Colonic mucosa (tissue), 4 donors: Measurements from ENCODE around the gene ZNF133. TPM values are rescaled to one million over a fixed set of nuclear protein-coding genes. Genes with fewer than 3 reads are reported as not detected.

ENCODE experiments used
- DNase-seq: peaks from one replicate; pipeline ENCODE4 v3.0.0-alpha.2; 2020
- H3K27ac ChIP-seq: fragments of 200-600 bp; one replicate; pipeline ENCODE4 v1.8.0; 2021
- H3K27me3 ChIP-seq: fragments of 200-600 bp; one replicate; pipeline ENCODE4 v1.8.0; 2021
- H3K36me3 ChIP-seq: fragments of 200-600 bp; one replicate; pipeline ENCODE4 v1.8.0; 2021
- H3K4me1 ChIP-seq: fragments of 200-600 bp; one replicate; pipeline ENCODE4 v1.8.0; 2021; ENCODE audit warnings: mild to moderate bottlenecking
- H3K4me3 ChIP-seq: fragments of 200-600 bp; one replicate; pipeline ENCODE4 v1.8.0; 2021
- H3K9ac ChIP-seq, 2 donors: one replicate each; pipeline ENCODE4 v1.7.0; 2013; ENCODE audit warnings: control low read depth in 2 of 2, low read depth in 2 of 2, low read length in 2 of 2
- H3K9me3 ChIP-seq: fragments of 200-600 bp; one replicate; pipeline ENCODE4 v1.8.0; 2021
- CTCF ChIP-seq: fragments of 200-600 bp; IDR thresholded peaks from one replicate; pipeline ENCODE4 v1.8.0; 2022; ENCODE audit warnings: antibody characterized with exemption, mild to moderate bottlenecking
- intact Hi-C: fragments of 100-400 bp; cut with DNase I; formaldehyde crosslinking; loops from one replicate; pipeline ENCODE4 v1.14.1; 2022
- total RNA-seq, 2 donors: library from RNA; stranded (reverse); fragmentation: NEBNext Ultra II Directional in 1 of 2; extraction: Animal tissue kit (Norgen Biotek cat#: 25700) in 1 of 2; gene quantifications; one replicate each; pipeline ENCODE4 v1.2.1, GENCODE V29; 2021
- donor health status: healthy.
- donor health status: DM: no; HTN: no; CAD: no.
- donor health status: DM: no; HTN: no; CAD: no.

The ZNF133 gene
- total RNA-seq, 2 donors from 2014 or later = 7.4 to 10.9 TPM

DNA sequence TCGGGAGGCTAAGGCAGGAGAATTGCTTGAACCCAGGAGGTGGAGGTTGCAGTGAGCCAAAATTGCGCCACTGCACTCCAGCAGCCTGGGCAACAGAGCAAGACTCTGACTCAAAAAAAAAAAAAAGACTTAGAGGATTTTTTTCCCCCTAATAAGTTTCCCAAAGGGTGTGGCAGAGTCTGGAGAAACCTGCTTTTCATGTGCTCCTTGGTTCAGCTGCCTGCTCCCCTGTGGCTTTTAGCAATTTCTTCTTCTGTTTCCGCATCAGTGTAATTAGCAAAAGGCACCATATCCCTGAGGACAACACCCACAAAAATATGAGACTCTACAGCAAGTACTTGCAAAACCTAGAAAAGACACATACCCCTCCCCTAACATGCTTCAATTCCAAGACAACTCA lies 28.6 kb upstream of the ZNF133 start:
- no peak overlapping the region for H3K4me3 ChIP-seq
- H3K9me3 ChIP-seq = no peaks in the 10 kb centered on the region
- no peak for DNase-seq
- no peaks in the 10 kb centered on the region for H3K27me3 ChIP-seq
- H3K27ac ChIP-seq = no peak overlapping the region
- intact Hi-C loops = no loop called here
- TF ChIP-seq CTCF = no peak
- H3K36me3 ChIP-seq = no peaks in the 10 kb centered on the region
- H3K4me1 ChIP-seq = no peaks in the 10 kb centered on the region
- H3K9ac ChIP-seq = no peak overlapping the region

DNA sequence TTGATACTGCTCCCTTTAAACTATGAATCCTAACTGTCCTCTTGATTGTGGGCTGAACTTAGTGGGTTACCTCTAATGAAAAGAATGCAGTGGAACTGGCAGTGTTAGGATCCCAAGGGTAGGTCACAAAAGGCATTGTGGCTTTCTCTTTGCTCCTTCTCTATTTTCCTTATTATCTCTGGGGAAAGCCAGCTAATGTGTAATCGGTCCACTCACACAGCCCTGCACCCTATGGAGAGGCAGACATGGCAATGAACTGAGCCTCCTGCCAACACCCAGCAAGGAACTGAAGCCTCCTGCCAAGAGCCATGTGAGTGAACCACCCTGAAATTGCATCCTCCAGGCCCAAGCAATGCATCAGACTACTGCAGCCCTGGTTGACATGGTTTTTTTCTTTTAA lies 24.6 kb upstream of the ZNF133 start:
- no peaks in the 10 kb centered on the region for H3K36me3 ChIP-seq
- H3K27me3 ChIP-seq = no peaks in the 10 kb centered on the region
- no peak for TF ChIP-seq CTCF
- H3K9ac ChIP-seq = no peak overlapping the region
- peak; percentile 65 for DNase-seq
- no peak overlapping the region for H3K27ac ChIP-seq
- H3K4me1 ChIP-seq = no peaks in the 10 kb centered on the region
- intact Hi-C loops = no loop called here
- no peak overlapping the region for H3K4me3 ChIP-seq
- H3K9me3 ChIP-seq = no peaks in the 10 kb centered on the region

GRCh38 chr20:18265441-18265840 lies 22.9 kb upstream of the ZNF133 start:
- Histone ChIP-seq H3K4me3 (no peak overlapping the region), H3K9ac (no peak overlapping the region), H3K36me3 (no peaks in the 10 kb centered on the region), H3K4me1 (no peaks in the 10 kb centered on the region), H3K27me3 (no peaks in the 10 kb centered on the region), H3K27ac (no peak overlapping the region), H3K9me3 (no peaks in the 10 kb centered on the region)
- TF ChIP-seq CTCF = no peak
- intact Hi-C loops = no loop called here
- no peak for DNase-seq

DNA sequence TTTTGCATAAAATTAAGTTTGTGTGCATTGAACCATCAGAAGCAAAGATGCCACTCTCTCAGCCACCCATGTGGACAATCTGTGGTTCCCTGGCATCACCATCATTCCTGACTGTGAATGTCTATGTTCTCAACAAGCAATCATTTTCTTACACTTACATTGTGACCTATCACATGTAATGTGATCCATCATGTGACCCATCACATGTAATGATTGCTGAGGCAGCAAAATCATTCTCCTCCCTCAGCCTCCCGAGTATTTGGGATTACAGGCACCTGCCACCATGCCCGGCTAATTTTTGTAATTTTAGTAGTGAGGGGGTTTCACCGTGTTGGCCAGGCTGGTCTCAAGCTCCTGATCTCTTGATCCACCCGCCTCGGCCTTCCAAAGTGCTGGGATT lies 22.0 kb upstream of the ZNF133 start:
- Histone ChIP-seq H3K27ac (no peak overlapping the region), H3K36me3 (no peaks in the 10 kb centered on the region), H3K4me1 (no peaks in the 10 kb centered on the region), H3K9ac (no peak overlapping the region), H3K9me3 (no peaks in the 10 kb centered on the region), H3K27me3 (no peaks in the 10 kb centered on the region), H3K4me3 (no peak overlapping the region)
- intact Hi-C loops = no loop called here
- DNase-seq = no peak
- no peak for TF ChIP-seq CTCF

DNA sequence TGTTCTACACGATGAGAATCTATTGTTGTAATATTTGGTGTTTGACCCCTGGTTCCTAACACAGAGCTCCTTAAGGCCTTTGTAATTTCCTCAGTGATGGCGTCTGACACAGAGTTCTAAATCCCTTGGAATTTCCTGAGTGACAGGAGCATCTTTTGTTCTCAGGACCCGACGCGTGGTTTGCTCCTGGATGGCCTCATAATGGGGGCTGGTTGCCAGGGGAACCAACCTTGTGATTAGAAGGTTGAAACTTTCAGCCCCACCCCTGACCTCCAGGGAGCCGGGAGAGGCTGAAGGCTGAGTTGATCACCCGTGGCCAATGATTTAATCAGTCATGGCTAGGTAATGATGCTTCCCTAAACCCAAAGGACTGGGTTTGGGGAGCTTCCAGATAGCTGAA lies 20.5 kb upstream of the ZNF133 start:
- DNase-seq = no peak
- intact Hi-C loops = no loop called here
- Histone ChIP-seq H3K27ac (no peak overlapping the region), H3K9ac (no peak overlapping the region), H3K4me3 (no peak overlapping the region), H3K9me3 (no peaks in the 10 kb centered on the region), H3K36me3 (no peaks in the 10 kb centered on the region), H3K4me1 (no peaks in the 10 kb centered on the region), H3K27me3 (no peaks in the 10 kb centered on the region)
- no peak for TF ChIP-seq CTCF

- TF ChIP-seq CTCF = no peak
- Histone ChIP-seq H3K9me3 (no peaks in the 10 kb centered on the region), H3K27me3 (no peaks in the 10 kb centered on the region), H3K36me3 (no peaks in the 10 kb centered on the region), H3K9ac (no peak overlapping the region), H3K4me3 (no peak overlapping the region), H3K27ac (no peak overlapping the region), H3K4me1 (no peaks in the 10 kb centered on the region)
- intact Hi-C loops = loop anchor here (10.0 kb wide), 1 partner anchor 246 kb away; no protein-coding TSS in a partner anchor
- no peak for DNase-seq
Measured at GRCh38 chr20:18271160-18271559, 17.2 kb upstream of the ZNF133 start.
